HepG2 (cell line): ENCODE results near the gene KCNH6. TPM values are rescaled to one million over a fixed set of nuclear protein-coding genes. Genes with fewer than 3 reads are reported as not detected.

Experiments used
- CREB1 ChIP-seq, 2 experiments: fragments of 450-650 bp in 1 of 2; IDR thresholded peaks; 2 replicates each; pipeline ENCODE4 v1.6.1; 2016 to 2017; ENCODE audit warnings: control low read depth in 1 of 2, mild to moderate bottlenecking in 1 of 2, missing compliant biosample characterization in 1 of 2, missing genetic modification characterization in 1 of 2
- E2F2 ChIP-seq: sonication (generic); formaldehyde crosslinking; IDR thresholded peaks from 2 replicates; pipeline ENCODE4 v1.4.0; 2020; ENCODE audit warnings: missing genetic modification reagents, borderline replicate concordance
- KLF16 ChIP-seq, 2 experiments: sonication (generic) in 1 of 2; formaldehyde crosslinking in 1 of 2; IDR thresholded peaks; 2 replicates each; pipeline versions ENCODE4 v1.6.1 to v1.8.0; 2016 to 2023; ENCODE audit warnings: missing genetic modification reagents in 2 of 2, missing compliant biosample characterization in 1 of 2
- MED1 ChIP-seq: sonication (generic); formaldehyde crosslinking; IDR thresholded peaks from 2 replicates; pipeline ENCODE4 v1.4.0; 2020; ENCODE audit warnings: missing genetic modification reagents
- PRMT3 ChIP-seq: sonication (generic); formaldehyde crosslinking; IDR thresholded peaks from 2 replicates; pipeline ENCODE4 v1.8.1; 2022; ENCODE audit warnings: low read depth, mild to moderate bottlenecking, moderate library complexity, missing genetic modification reagents, borderline replicate concordance
- TP53 ChIP-seq: sonication (generic); formaldehyde crosslinking; conservative IDR thresholded peaks from 2 replicates; pipeline ENCODE4 v1.4.0; 2020; ENCODE audit warnings: missing genetic modification reagents
- ZNF205 ChIP-seq: IDR thresholded peaks from 2 replicates; pipeline ENCODE4 v1.6.1; 2018; ENCODE audit warnings: missing biosample characterization, missing genetic modification reagents
- ZNF362 ChIP-seq: sonication (generic); formaldehyde crosslinking; IDR thresholded peaks from 2 replicates; pipeline ENCODE4 v1.4.0; 2020; ENCODE audit warnings: missing genetic modification reagents, mild to moderate bottlenecking, borderline replicate concordance
- ZNF44 ChIP-seq: sonication (generic); formaldehyde crosslinking; IDR thresholded peaks from 2 replicates; pipeline ENCODE4 v1.5.1; 2020; ENCODE audit warnings: mild to moderate bottlenecking, missing genetic modification reagents
- ZNF564 ChIP-seq: sonication (generic); formaldehyde crosslinking; IDR thresholded peaks from 2 replicates; pipeline ENCODE4 v1.8.1; 2023; ENCODE audit warnings: mild to moderate bottlenecking, missing genetic modification reagents
- ZNF577 ChIP-seq: sonication (generic); formaldehyde crosslinking; IDR thresholded peaks from 2 replicates; pipeline ENCODE4 v1.4.0; 2020; ENCODE audit warnings: mild to moderate bottlenecking, low read depth, missing genetic modification reagents, borderline replicate concordance
- ZSCAN5A ChIP-seq: sonication (generic); formaldehyde crosslinking; IDR thresholded peaks from 2 replicates; pipeline ENCODE4 v1.8.0; 2022; ENCODE audit warnings: mild to moderate bottlenecking, missing genetic modification reagents, borderline replicate concordance
- polyA plus RNA-seq, 8 experiments: library from polyadenylated mRNA; depleted of rRNA in 3 of 8; stranded (reverse) in 7 of 8; unstranded in 1 of 8; fragments of >200 nt; fragmentation: Illumina TruSeq in 4 of 8; extraction: Trizol in 4 of 8; gene quantifications; 2 replicates each; pipeline versions ENCODE4 v1.2.1 to v1.2.3, GENCODE V29; 2011 to 2016; ENCODE audit warnings: low read depth in 4 of 8, missing spikeins in 1 of 8, mixed read lengths in 1 of 8; ENCODE audit not compliant: insufficient read depth in 1 of 8
- total RNA-seq, 5 experiments: library from RNA; depleted of rRNA; stranded (reverse); fragments of >200 nt; fragmentation: Illumina TruSeq; extraction: Trizol; gene quantifications; 2 replicates each; pipeline ENCODE4 v1.2.3, GENCODE V29; 2016; ENCODE audit warnings: low read depth in 1 of 5
- TF ChIP-seq, protein P1 (sequence below): sonication (generic); formaldehyde crosslinking; IDR thresholded peaks from 2 replicates; pipeline ENCODE4 v1.5.0; 2020; ENCODE audit warnings: missing genetic modification reagents
- TF ChIP-seq, protein P2 (sequence below): sonication (generic); formaldehyde crosslinking; IDR thresholded peaks from 2 replicates; pipeline ENCODE4 v1.4.0; 2020; ENCODE audit warnings: mild to moderate bottlenecking, missing genetic modification reagents
- TF ChIP-seq, protein P3 (sequence below): sonication (generic); formaldehyde crosslinking; IDR thresholded peaks from 2 replicates; pipeline ENCODE4 v1.4.0; 2020; ENCODE audit warnings: mild to moderate bottlenecking, low read depth, missing genetic modification reagents

The KCNH6 gene
- total and polyA plus RNA-seq, 2 of the 13 experiments (the other 11 are each of a cell fraction or from before 2014, with no cell fraction given), result 0.05 to 0.18 TPM

GRCh38 chr17:63578027-63578768, 55.0 kb downstream of the KCNH6 start (continued):
- TF ChIP-seq ZNF362, result peak; percentile 98
- no peak for TF ChIP-seq TP53 (CRISPR knock-in tag)
- peak; percentile 62; the same call in 1 of the 2 replicates for TF ChIP-seq ZNF564 (CRISPR knock-in tag)
- 0 out of 2 replicates have a peak, but pooled peaks have one; percentile 0 for TF ChIP-seq E2F2 (CRISPR knock-in tag)
- TF ChIP-seq PRMT3 (CRISPR knock-in tag), result peak; percentile 86; the same call in 1 of the 2 replicates
- no peak for TF ChIP-seq ZNF577 (CRISPR knock-in tag)
- TF ChIP-seq, protein P1, sequence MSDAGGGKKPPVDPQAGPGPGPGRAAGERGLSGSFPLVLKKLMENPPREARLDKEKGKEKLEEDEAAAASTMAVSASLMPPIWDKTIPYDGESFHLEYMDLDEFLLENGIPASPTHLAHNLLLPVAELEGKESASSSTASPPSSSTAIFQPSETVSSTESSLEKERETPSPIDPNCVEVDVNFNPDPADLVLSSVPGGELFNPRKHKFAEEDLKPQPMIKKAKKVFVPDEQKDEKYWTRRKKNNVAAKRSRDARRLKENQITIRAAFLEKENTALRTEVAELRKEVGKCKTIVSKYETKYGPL, result no peak
- 0 out of 2 replicates have a peak, but pooled peaks have one; percentile 50 for TF ChIP-seq ZNF44 (CRISPR knock-in tag)
- TF ChIP-seq CREB1 (IDR thresholded peaks at IDR 0.05), result no peak
- peak; percentile 71 for TF ChIP-seq CREB1 (CRISPR knock-in tag; IDR thresholded peaks at IDR 0.05)
- TF ChIP-seq ZSCAN5A (CRISPR knock-in tag), result no peak; the same call in 1 of the 2 replicates
- TF ChIP-seq, protein P2, sequence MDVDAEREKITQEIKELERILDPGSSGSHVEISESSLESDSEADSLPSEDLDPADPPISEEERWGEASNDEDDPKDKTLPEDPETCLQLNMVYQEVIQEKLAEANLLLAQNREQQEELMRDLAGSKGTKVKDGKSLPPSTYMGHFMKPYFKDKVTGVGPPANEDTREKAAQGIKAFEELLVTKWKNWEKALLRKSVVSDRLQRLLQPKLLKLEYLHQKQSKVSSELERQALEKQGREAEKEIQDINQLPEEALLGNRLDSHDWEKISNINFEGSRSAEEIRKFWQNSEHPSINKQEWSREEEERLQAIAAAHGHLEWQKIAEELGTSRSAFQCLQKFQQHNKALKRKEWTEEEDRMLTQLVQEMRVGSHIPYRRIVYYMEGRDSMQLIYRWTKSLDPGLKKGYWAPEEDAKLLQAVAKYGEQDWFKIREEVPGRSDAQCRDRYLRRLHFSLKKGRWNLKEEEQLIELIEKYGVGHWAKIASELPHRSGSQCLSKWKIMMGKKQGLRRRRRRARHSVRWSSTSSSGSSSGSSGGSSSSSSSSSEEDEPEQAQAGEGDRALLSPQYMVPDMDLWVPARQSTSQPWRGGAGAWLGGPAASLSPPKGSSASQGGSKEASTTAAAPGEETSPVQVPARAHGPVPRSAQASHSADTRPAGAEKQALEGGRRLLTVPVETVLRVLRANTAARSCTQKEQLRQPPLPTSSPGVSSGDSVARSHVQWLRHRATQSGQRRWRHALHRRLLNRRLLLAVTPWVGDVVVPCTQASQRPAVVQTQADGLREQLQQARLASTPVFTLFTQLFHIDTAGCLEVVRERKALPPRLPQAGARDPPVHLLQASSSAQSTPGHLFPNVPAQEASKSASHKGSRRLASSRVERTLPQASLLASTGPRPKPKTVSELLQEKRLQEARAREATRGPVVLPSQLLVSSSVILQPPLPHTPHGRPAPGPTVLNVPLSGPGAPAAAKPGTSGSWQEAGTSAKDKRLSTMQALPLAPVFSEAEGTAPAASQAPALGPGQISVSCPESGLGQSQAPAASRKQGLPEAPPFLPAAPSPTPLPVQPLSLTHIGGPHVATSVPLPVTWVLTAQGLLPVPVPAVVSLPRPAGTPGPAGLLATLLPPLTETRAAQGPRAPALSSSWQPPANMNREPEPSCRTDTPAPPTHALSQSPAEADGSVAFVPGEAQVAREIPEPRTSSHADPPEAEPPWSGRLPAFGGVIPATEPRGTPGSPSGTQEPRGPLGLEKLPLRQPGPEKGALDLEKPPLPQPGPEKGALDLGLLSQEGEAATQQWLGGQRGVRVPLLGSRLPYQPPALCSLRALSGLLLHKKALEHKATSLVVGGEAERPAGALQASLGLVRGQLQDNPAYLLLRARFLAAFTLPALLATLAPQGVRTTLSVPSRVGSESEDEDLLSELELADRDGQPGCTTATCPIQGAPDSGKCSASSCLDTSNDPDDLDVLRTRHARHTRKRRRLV, result peak; percentile 56; the same call in 1 of the 2 replicates
- TF ChIP-seq, protein P3, sequence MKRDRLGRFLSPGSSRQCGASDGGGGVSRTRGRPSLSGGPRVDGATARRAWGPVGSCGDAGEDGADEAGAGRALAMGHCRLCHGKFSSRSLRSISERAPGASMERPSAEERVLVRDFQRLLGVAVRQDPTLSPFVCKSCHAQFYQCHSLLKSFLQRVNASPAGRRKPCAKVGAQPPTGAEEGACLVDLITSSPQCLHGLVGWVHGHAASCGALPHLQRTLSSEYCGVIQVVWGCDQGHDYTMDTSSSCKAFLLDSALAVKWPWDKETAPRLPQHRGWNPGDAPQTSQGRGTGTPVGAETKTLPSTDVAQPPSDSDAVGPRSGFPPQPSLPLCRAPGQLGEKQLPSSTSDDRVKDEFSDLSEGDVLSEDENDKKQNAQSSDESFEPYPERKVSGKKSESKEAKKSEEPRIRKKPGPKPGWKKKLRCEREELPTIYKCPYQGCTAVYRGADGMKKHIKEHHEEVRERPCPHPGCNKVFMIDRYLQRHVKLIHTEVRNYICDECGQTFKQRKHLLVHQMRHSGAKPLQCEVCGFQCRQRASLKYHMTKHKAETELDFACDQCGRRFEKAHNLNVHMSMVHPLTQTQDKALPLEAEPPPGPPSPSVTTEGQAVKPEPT (CRISPR knock-in tag), result peak; percentile 69; the same call in 1 of the 2 replicates
- peak; percentile 72; the same call in 1 of the 2 replicates for TF ChIP-seq ZNF205
- TF ChIP-seq KLF16 (CRISPR knock-in tag; IDR thresholded peaks at IDR 0.05), result peak in 1 of 2 experiments; percentile 85; a peak in 2 of 4 replicates
- TF ChIP-seq MED1 (CRISPR knock-in tag), result peak; percentile 88
